Dermis microvascular lymphatic vessel endothelial cell (primary cell): ENCODE data around the gene FBLN2. TPM values are rescaled to one million over a fixed set of nuclear protein-coding genes. Genes with fewer than 3 reads are reported as not detected.

Source experiments
- DNase-seq, 2 donors: peaks; one replicate each; pipeline versions ENCODE4 v3.0.0 to v3.0.0-alpha.2; 2010; ENCODE audit warnings: low read depth in 2 of 2
- total RNA-seq: library from RNA; depleted of rRNA; stranded (reverse); fragments of >200 nt; gene quantifications from 2 replicates; pipeline ENCODE4 v1.2.1, GENCODE V29; 2014

FBLN2 gene
- total RNA-seq, 1 donor from 2014 or later = 2.7 TPM

- no peak for DNase-seq
Measured at GRCh38 chr3:13600950-13601691, 52.2 kb downstream of the FBLN2 start.

- no peak for DNase-seq
Measured at GRCh38 chr3:13601692-13602080, 52.8 kb downstream of the FBLN2 start.

DNA sequence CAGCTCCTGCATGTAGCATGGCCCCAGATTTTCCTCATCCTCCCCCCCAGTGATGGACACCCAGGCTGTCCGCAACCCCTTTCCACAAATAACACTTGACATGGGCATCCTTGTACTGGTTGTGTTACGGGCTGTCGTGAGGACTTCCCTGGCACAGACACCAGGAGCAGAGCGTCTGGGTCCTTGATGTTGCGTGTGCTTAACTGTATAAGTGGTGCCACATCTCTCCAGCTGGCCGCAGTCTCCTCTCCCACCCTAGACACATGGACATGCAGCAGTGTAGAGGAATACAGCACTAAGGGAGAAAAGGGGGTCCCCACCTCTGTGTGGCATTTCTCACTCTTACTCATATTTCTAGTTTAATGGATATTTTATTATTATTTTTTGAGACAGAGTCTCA lies 56.6 kb downstream of the FBLN2 start:
- DNase-seq = no peak

- no peak for DNase-seq
Measured at GRCh38 chr3:13607821-13608597, 59.1 kb downstream of the FBLN2 start.

GRCh38 chr3:13608969-13609725 lies 60.2 kb downstream of the FBLN2 start:
- DNase-seq = no peak

DNA sequence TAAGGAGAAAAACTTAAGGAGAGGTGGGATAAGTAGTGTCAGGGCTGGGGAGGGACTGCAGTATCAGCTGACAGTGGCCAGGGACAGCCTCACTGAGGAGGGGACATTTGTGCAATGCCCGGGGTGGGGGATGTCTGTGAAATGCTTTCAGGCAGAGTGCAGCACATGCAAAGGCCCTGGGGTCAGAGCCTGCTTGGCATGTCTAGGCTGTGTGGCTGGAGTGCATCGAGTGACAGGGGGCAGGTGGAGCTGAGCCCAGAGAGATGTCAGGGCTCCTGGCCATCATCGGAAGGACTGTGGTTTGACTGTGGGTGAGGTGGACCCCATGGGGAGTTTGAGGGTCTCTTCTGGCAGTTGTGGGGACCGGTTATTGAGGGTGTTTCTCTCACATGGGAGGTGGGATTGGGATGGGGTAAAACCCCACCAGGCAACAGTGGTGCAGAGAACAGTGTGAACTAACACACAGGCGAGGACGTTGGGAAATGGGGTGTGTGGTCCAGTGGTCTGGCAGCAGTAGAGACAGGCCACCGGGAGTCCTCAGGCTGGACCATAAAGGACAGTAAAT lies 61.2 kb downstream of the FBLN2 start:
- DNase-seq = no peak

DNA sequence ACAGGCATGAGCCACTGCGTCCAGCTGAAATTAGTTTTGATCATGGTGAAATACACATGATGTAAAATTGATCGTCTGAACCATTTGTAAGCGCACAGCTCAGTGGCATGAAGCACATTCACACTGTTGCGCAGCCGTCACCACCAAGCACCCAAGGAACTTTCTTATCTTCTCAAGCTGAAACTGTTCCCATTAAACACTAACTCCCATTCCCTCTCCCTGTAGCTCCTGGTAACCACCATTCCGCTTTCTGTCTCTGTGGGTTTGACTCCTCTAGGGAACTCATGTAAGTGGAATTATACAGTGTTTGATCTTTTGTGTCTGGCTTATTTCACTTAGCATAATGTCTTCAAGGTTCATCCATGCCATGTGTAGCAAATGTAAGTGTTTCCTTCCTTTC lies 62.3 kb downstream of the FBLN2 start:
- DNase-seq = no peak

- DNase-seq = no peak
Measured at GRCh38 chr3:13612829-13613228, 63.9 kb downstream of the FBLN2 start.

- DNase-seq = no peak
Measured at GRCh38 chr3:13613343-13614190, 64.6 kb downstream of the FBLN2 start.

DNA sequence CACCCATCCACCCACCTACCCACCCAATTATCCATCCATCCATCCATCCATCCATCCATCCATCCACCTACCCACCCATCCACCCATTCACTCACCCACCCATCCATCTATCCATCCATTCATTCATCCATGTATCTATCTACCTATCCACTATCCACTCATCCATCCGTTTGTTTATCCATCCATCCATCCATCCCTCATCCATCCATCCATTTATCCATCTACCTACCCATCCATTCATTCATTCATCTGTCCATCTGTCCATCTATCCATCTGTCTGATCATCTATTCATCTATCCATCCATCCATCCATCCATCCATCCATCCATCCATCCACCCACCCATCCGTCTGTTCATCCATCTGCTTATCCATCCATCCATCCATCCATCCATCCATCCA lies 65.7 kb downstream of the FBLN2 start:
- DNase-seq = no peak

GRCh38 chr3:13615019-13615528 lies 66.1 kb downstream of the FBLN2 start:
- DNase-seq = no peak

DNA sequence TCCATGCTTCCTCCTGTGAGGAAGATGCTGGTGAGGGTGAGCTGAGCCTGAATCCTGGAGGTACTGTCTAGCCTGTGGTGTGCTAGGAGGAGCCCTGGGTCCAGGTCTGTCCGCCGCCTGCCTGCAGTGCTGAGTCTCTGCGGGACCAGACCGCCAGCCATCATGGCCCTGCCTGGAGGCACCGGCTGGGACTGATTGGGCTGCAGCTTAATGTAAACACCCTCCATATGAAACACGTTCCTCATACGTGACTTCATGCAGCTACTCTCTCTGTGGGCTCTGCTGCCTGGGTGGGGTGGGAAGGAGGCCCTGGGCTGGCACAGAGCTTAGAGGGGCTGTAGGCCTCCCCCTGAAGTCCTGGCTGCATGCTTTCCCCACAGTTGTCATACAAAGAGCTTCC lies 67.4 kb downstream of the FBLN2 start:
- DNase-seq = no peak

- no peak for DNase-seq
Measured at GRCh38 chr3:13617097-13617738, 68.3 kb downstream of the FBLN2 start.

GRCh38 chr3:13617981-13618380 lies 69.1 kb downstream of the FBLN2 start:
- DNase-seq = no peak

- no peak for DNase-seq
Measured at GRCh38 chr3:13618836-13619235, 69.9 kb downstream of the FBLN2 start.

GRCh38 chr3:13619661-13620230 lies 70.8 kb downstream of the FBLN2 start:
- DNase-seq = no peak

- no peak for DNase-seq
Measured at GRCh38 chr3:13620281-13620680, 71.4 kb downstream of the FBLN2 start.

DNA sequence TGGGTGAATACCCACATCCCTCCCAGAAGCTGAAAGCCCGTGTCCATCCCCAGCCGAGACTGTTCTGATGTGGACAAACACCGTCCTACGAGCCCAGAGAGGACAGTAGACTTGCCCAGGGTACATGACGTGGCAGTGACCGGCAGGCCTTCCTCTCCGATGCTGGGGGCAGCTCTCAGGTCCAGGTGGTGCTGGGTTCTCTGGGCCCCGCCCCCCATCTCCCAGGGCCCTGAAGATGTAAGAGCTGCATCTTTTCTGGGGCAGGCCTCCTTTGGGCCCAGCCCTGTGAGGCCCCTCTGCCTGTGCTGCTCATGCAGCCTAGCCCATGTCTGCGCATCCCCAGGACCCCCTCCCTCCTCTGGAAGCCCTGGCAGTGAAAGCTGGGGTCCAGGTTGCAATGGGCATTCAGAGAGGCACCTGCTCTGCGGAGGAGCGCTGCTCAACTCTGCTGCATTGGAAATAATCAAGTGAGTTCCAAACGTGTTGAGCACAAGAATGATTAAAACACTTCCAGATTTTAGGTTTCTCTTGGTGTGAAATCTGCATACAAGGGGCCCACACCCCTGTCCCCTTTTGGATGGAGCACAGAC lies 71.9 kb downstream of the FBLN2 start:
- DNase-seq = no peak

DNA sequence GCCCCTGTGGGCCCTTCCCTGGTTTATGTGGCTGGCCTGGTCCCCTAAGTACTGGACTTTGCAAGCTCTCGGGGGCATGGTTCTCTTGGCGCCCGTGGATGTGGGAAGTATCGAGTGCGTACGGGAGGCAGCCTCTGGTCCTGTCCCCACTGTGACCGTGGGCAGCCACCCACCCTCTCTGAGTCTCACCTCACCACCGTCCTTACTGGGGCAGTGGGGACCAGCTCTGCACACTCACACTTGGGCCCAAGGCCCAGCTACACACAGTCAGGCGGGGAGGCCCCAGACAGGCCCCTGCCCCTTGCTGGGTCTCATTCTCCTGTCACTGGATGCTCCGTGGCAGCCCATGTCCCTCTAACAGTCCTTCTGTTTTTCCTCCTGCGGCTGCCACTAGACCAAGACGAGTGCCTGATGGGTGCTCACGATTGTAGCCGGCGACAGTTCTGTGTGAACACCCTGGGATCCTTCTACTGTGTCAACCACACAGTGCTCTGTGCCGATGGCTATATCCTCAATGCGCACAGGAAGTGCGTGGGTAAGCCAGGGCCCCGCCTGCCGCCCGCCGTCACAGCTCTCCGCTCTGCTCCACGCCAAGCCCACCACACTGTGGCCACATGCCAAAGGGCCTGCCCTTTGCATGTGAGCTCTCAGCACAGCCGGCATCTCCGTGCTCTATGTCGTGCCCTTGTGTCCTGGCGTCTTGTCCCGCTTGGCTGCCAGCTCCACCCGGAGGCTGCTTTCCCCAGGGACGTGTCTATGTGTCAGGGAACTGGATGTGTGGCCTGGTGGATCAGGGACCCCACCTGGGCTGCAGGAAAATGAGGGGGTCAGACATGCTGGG lies 72.7 kb downstream of the FBLN2 start:
- no peak for DNase-seq
